Stimulated activated CD8-positive, alpha-beta memory T cell treated with anti-CD3 and anti-CD28 coated beads, Interleukin-2, amount 100 ng/mL, for 1 hour (primary cell): Measurements from ENCODE around the gene IER2.
"Not testable (repeated sequence)": the region's sequence is repeated elsewhere in the genome, so short reads cannot be mapped to it uniquely, and the experiment has no call there.

ENCODE experiments used
- DNase-seq, 2 donors: peaks; one replicate each; pipeline ENCODE4 v3.0.0-alpha.2; 2020; ENCODE audit warnings: low read depth in 2 of 2

IER2 gene

GRCh38 chr19:13163609-13164342, 13.6 kb downstream of the IER2 start:
- DNase-seq: no peak

DNA sequence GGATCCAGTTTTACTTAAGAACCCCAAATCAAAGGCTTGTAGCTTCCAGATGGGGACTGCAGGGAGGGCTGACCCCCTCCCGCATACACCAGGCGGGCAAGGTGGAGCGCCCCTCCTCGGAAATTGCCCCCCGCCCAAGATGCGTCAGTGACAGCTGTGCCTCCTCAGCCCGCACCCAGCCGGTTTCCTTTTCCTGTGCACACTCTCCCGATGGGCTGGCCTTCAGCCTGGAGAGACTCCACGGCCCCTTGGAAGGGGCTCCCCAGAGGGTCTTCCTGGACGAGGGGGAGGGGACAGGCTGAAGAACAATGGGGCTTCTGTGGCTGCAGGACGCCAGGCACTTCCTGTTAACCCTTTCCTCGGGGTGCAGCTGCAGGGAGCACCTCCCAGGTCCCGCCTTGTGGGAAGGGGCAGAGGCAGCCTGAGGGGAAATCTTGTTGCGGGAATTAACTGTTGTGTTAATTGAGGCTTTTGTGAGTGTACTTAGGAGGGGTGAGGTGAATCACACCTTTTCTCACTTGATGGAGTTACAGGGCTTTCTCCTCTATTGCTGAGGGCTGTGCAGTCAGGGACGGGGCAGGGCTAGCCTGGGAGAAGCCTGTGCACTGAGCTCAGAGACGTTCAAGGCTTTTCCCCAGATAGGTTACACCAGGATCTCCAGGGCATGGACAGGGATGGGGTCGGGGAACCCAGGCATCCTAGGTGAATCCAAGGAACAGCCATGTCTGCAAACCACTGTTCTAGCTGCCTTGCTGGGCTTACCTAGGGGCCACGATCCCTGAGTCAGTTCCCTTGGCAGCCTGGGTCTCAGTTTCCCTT, 14.3 kb downstream of the IER2 start:
- DNase-seq: no peak

DNA sequence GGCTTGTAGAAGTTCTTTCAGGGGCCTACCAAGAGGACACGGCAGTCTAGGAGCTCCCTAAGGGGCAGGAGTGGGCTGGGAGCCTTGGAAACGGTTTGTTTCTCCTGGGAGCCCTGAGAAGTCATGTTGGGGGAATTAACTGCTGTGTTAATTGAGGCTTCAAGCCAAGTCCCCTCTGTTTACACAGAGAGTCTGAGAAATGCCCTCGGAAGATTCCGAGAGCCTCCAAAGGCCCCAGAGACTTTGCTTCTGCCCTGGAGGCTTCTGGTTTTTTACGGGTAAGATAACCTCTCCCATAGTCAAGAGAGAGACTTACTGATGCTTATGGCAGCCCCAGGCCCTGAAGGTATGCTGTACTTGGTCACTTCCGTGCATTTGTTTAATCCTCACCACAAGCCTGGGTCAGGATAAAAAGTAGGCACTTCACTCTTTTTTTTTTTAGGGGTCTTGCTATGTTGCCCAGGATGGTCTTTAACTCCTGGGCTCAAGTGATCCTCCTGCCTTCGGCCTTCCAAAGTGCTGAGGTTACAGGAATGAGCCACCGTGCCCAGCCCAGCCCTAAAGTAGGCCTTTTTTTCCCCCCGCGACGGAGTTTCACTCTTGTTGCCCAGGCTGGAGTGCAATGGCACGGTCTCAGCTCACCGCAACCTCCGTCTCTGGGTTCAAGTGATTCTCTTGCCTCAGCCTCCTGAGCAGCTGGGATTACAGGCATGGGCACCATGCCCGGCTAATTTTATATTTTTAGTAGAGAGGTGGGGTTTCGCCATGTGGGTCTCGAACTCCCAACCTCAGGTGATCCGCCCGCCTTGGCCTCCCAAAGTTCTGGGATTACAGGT, 15.2 kb downstream of the IER2 start:
- no peak for DNase-seq

DNA sequence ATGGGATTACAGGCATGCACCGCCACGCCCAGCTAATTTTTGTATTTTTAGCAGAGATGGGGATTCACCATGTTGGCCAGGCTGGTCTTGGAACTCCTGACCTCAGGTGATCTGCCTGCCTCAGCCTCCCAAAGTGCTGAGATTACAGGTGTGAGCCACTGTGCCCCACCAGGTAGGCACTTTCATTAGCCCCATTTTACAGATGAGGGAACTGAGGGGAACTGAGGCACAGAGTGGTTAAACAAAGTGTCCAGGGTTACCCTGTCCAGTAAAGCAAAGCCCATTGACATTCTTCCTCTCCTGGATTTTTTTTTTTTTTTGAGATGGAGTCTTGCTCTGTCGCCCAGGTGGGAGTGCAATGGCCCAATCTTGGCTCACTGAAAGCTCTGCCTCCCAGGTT, 15.9 kb downstream of the IER2 start:
- DNase-seq: not testable (repeated sequence)

DNA sequence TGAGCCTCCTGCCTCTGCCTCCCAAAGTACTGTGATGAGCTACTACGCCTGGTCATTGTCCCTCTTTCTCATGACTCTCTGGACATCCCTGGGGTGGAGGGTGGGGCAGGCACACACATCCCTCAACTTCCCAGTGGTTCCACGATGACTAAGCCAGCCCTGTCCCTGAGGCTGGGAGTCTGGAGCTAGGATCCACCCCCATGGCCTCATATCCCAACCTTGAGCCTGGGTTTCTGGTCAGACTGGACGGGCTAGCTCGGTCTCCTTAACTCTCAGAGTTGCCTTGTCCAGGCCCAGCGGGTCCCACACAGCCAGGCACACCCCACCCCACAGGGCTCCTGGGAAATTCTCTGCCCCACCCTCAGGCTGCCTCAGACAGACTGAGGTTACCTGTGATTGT, 19.6 kb downstream of the IER2 start:
- no peak for DNase-seq

DNA sequence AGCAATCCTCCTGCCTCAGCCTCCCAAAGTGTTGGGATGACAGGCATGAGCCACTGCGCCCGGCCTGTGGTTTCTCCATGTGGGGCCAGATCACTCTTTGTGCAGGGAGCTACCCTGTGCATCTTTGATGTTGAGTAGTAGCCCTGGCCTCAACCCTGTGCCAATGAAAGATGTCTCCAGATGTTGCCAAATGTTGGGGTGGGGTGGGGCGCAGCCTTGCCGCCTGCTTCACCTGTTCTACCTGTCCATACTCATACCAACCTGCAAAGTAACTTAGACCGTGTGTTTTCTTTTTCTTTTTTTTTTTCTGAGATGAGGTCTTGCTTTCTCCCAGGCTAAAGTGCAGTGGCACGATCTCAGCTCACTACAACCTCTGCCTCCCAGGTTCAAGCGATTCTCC, 20.9 kb downstream of the IER2 start:
- no peak for DNase-seq

DNA sequence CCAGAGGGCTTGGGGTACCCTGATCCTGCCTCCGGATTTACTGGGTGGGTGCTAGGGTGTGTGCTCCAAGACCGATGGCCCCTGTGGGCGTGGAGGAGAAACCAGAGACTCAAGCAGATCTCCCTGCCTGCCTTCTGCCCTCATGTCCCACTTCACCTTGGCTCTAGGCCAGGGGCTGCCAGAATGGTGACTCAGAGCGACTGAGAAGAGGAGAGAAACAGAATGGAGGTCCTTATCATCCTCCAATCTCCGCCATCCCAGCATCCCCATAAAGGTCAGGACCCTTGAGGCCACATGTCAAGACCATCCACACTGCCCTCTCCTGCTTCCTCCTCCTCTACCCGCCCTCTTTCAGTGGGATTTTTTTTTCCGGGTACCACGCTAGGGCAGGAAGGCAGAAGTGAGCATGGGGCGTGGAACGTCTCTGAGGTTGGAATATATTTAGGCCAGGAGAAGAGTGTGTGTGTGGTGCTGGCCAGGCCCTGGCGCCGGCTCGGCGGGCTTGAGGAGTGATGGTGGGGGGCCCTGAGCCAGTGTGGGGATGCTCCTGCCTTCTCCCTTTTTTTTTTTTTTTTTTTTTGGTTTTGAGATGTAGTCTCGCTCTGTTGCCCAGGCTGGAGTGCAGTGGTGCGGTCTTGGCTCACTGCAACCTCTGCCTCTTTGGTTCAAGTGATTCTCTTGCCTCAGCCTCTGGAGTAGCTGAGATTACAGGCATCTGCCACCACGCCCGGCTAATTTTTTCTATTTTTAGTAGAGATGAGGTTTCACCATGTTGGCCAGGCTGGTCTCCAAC, 22.3 kb downstream of the IER2 start:
- DNase-seq: peak; percentile 63 to 72

GRCh38 chr19:13173139-13173737, 23.0 kb downstream of the IER2 start:
- DNase-seq: no peak

- DNase-seq: no peak
These were observed 26.1 kb downstream of the IER2 start for GRCh38 chr19:13176345-13176744.

DNA sequence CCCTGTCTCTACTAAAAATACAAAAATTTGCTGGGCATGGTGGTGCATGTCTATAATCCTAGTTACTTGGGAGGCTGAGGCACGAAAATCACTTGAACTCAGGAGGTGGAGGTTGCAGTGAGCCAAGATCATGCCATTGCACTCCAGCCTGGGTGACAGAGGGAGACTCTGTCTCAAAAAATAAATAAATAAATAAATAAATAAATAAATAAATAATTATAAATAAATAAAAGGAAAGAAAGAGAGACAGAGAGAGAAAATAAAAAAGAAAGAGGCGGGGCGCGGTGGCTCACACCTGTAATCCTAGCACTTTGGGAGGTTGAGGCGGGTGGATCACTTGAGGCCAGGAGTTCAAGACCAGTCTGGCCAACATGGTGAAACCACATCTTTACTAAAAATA, 27.4 kb downstream of the IER2 start:
- not testable (repeated sequence) for DNase-seq

DNA sequence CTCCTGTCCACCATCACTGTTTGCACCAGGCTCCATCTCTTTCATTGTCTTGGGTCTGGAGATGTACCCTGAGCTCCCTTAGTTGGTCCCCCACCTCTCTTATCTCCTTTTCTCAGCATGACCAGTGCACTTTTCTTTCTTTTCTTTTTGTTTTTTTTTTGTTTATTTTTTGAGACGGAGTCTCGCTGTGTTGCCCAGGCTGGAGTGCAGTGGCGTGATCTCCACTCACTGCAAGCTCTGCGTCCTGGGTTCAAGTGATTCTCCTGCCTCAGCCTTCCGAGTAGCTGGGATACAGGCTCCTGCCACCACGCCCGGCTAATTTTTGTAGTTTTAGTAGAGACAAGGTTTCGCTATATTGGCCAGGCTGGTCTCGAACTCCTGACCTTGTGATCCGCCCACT, 28.1 kb downstream of the IER2 start:
- DNase-seq: not testable (repeated sequence)

DNA sequence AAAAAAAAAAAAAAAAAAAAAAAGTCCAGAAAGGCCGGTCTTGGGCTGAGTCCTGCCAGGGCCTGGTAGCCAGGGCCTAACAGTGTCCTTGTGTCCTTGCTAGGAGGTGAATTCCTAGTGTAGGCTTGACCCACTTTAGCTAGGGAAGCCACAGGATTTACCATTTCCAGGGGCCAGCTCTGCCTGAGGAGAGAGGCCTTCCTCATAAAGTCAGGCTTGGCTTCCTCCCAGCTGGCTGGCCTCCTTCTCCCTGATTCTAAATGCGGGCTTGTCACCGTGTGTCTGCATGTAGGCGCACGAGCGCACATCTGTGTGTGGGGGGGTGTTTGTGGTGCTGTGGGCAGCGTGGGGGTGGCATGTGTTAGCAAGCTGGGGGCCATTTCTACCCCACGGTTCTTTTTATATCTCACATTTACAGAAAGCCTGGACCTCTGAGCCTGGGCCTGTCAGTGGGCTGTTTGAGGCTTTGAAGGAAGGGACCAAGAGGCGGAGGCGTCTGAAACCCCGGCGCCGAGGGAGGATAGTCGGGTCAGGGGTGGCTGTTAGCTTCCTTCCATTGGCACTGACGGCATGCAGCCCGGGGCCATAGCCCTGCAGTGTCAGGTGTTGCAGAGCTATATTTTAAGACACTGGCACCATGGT, 31.7 kb downstream of the IER2 start:
- DNase-seq: no peak

GRCh38 chr19:13184926-13185325, 34.7 kb downstream of the IER2 start:
- DNase-seq: not testable (repeated sequence)

GRCh38 chr19:13185763-13186657, 35.8 kb downstream of the IER2 start:
- DNase-seq: not testable (repeated sequence)

- not testable (repeated sequence) for DNase-seq
These were observed 36.5 kb downstream of the IER2 start for GRCh38 chr19:13186688-13187087.

GRCh38 chr19:13187419-13187818, 37.2 kb downstream of the IER2 start:
- no peak for DNase-seq

- no peak for DNase-seq
These were observed 39.4 kb downstream of the IER2 start for GRCh38 chr19:13189600-13189999.

- DNase-seq: no peak
These were observed 40.8 kb downstream of the IER2 start for GRCh38 chr19:13190781-13191540.

GRCh38 chr19:13195678-13196077, 45.5 kb downstream of the IER2 start:
- DNase-seq: no peak
